HG02610 (cell line): Measurements from ENCODE around the gene TMEM266.

Source experiments
- ATAC-seq: cut with Tn5 transposase; IDR thresholded peaks from one replicate; pipeline ENCODE4 v1.9.1; 2021; ENCODE audit warnings: mild to moderate bottlenecking, moderate library complexity; ENCODE audit not compliant: unreplicated experiment

TMEM266 gene

DNA sequence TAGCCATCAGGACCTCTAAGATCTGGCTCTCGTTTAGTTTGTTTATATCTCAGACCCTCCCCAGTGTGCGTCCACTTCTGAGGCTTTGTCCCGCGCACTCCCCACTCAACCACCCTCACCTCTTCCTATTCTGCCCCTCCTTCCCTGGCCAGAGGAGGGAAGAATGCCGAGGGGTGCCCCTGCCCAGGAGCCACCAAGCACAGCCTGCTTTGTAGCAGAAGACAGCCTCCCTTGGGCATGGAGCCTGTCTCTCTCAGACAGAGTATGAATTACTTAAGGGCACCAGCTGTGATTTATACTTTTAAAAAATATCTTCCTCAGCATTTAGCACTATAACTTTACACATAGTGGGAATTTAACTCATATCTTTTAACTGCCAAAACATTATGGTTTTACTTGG lies 6.0 kb downstream of the TMEM266 start:
- ATAC-seq, result no peak

DNA sequence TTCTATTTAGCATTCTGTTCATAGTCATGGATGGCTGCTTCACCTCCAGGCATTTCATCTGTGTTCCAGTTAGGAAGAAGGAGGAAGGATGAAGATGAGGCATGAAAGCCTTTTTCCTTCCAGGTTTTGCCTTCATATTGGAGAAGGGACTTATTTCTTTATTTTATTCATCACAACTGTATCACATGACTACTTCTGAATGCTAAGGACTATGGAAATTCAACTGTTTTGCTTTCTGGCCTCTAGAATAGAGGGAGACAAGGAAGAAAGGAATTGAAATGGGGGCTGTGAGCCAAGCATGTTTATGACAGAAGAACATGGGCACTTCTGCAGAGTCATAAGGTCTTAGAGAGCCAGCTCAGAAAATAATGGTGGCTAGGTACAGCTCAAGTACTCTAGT lies 10.4 kb downstream of the TMEM266 start:
- no peak for ATAC-seq

DNA sequence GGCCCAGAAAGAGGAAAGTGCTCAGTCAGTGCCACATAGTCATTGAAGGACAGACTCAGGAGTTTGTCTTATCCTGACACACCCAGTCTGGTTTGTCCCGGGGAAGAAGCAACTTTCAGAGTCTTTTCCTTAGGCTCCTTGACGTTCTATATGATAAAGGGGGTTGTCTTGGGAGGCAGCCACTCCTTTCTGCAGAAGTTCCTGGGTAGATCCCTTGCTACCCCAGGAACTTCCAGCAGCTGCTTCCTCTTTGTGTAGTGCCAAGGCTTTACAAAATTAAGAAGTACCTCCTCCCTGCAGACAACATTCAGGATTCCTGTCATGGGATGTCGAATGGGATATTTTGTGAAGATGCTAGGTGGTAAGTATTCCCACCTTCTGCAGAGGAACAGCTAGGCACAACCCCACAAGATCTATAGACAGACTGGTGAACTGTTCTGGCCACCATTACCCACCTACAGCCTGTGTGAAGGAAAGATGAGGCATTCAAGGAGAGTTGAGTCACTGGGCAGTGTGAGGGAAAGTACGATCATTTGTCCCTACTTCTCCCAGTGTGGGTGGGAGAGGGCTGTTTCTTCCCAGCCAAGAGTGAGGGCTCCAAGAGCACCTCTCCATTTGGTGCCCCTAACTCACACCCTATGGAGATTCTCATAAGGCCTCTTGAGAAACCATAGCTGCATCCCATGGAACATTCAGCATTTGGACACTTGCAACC lies 11.3 kb downstream of the TMEM266 start:
- ATAC-seq, result no peak

DNA sequence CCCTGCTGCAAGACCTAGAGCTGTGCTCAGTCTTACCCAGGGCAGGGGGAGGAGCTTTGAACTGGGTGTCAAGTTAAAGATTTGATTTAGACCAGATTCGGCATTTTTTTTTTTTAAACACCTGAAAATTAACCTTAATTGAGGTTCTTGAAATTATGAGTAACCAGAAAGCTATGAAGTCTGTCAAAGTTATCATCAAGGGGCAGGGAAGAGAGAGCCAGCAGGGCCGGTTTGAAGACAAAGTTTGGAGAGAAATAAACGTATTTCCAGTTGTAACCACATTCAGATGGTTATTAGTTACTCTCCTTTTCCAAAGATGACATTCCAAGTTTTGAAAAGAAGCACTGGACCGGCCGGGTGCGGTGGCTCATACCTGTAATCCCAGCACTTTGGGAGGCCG lies 12.0 kb downstream of the TMEM266 start:
- no peak for ATAC-seq

DNA sequence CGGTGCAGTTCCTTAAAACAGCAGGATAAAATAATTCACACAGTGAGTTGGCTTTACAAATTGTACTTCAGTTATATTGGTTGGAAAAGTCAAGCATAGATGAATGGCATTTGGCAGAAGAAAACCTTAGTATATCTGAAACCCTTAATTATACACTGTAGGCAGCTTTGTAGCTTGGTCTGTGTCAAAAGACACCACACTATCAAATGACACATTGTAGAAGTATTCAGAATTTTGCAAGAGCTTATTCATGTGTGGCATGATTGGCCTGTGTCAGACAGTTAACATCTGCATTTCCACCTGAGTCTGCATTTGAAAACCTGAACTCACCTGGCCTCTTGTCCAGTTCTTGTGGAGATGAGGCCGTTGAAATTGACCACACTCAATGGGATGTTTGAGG lies 13.8 kb downstream of the TMEM266 start:
- ATAC-seq, result no peak

DNA sequence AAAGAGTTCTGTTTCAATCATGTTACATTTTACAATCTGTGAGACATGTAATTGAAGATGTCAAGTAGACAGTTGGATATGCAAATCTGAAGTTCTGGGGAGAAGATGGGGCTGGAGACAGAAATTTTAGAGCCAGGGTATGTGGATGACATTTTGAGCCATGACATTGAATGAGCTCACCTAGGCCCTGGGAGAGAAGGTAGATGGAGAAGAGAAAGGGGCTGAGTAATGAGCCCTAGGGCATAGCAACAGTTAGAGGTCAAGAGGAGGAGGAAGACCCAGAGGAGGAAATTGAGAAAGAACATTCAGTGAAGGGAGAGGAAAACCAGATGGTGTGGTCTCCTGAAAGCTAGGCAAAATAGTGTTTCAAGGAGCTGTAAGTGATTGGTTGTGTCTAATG lies 15.3 kb downstream of the TMEM266 start:
- ATAC-seq, result no peak

DNA sequence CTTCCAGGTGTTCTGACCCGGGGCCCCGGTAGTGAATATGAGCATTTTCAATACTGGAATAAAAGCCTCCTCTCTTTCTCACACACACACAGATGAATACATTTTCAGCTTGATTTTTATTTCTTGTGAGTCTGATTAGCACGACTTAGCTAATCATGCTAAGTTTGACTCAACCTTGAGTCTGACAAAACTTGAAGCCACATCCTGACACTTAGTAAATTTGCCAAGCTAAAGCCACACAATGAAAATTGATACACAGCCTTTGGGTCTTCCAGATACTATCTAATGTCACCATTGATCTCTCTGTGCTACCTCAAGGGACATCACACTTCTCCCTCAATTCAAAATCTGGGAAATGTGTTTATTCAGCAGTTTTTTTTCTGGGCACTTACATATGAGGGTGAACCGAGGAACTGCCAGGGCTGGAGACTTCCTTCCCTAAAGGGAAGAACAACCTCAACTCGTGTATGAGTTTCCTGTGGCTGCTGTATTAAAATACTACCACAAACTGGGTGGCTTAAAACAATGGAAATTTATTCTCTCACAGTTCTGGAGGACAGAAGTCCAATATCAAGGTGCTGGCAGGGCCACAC lies 18.6 kb downstream of the TMEM266 start:
- ATAC-seq, result no peak

DNA sequence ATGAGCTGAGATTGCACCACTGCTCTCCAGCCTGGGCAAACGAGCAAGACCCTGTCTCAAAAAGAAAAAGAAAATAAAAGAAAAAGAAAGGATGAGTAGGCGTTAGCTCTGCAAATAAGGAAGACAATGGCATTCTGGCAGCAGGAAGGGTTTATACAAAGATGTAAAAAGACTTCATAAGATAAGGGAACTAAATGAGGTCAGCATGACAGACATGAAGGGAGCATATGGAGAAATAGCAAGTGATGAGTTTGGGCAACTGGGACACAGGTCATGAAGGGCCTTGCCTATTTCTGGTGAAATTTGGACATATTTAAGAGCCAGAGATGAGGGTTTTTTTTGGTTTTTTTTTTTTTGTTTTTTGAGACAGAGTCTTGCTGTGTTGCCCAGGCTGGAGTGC lies 24.5 kb downstream of the TMEM266 start:
- ATAC-seq, result no peak

DNA sequence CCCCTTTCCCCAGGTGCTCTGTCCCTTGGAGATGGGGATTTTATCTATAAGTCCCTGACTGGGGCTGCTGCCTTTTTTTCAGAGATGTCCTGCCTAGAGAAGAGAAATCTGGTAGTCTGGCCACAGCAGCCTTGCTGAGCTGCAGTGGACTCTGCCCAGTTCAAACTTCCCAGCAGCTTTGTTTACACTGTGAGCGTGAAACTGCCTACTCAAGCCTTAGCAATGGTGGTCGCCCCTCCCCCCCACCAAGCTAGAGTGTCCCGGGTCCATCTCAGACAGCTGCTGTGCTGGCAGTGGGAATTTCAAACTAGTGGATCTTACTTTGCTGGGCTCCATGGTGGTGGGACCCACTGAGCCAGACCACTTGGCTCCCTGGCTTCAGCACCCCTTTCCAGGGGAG lies 38.9 kb downstream of the TMEM266 start:
- no peak for ATAC-seq

DNA sequence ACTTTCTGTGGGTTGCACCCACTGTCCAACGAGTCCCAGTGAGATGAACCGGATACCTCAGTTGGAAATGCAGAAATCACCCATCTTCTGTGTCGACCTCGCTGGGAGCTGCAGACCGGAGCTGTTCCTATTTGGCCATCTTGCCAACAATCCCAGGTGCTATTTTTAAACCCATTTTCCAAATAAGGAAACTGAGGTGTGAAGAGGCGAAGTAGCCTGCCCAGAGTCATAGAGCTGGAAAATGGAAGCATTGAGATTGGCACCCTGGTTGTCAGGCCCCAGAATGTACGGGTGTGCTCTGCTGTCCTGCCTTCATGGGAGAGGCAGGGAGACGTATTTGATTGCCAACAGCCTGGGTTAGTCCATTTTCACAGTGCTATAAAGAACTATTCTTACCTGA lies 39.6 kb downstream of the TMEM266 start:
- no peak for ATAC-seq

DNA sequence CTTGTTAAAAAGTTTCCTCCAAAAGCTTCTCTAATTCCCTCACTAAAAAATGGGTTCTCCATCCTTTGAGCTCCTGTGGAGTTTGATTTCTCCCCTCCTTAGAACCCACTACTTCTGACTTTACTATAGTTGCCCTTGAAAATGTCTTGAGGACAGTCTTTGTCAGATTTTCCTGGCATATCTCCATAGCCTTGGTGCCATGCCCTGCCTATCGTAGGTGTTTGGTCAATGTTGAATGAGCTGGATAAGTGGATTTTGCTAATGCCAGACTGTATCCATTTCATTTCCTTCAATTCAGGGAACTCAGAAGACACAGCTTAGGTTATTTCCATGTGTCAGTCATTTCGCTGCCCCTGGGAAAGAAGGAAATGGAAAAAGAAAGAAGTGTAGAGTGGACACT lies 40.6 kb downstream of the TMEM266 start:
- ATAC-seq, result no peak

DNA sequence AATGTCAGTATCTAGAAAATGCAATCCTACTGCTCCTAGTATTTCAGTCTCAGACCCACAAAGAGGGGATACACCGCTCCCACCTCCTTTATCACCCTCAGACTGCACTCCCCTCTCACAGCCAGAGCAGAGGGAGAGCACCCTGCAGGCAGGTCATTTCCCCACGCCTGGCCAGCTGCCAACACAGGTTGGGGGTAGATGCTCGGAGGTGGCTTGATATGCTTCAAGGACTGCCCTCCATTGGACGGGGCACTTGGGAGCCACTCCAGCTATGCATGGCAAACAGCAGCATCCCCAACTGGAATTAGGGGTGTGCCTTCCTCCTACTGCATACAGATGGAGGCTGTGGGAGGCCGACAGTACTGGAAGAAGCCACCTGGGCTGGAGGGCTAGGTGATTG lies 41.9 kb downstream of the TMEM266 start:
- ATAC-seq, result no peak

DNA sequence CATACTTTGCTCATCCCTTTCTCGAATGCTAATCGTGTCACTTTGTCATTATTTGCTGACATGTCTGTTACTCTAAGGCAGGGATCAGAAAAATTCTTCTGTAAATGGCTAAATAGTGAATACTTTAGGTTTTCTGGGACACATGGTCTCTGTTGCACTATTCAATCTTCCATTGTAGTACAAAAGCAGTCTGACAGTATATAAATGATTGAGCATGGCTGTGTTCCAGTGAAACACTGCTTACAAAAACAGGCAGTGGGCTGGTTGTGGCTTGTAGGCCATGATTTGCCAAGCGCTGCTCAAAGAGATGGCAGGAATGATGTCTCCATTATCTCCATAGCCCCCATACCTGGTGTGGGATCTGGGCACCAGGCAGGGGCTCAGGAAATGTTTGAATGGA lies 45.6 kb downstream of the TMEM266 start:
- ATAC-seq, result no peak

DNA sequence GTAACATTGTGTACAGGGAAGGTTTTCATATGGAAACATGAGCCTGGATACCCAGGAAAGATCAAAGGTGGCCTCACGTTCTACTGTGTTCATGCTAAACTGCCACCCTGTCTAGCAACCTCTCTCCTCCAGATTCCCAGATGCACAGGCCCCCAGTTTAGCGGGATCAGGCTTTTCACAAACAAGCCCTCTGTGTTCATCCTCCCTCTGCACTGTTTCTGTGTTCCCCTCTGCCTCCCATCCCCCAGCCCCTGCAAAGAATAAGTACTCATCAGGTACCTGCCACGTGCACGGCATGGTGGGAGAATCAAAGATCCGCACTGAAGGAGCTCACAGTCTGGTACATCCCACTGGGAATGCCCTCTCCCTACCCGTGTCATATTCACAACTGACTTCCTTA lies 46.1 kb downstream of the TMEM266 start:
- no peak for ATAC-seq

DNA sequence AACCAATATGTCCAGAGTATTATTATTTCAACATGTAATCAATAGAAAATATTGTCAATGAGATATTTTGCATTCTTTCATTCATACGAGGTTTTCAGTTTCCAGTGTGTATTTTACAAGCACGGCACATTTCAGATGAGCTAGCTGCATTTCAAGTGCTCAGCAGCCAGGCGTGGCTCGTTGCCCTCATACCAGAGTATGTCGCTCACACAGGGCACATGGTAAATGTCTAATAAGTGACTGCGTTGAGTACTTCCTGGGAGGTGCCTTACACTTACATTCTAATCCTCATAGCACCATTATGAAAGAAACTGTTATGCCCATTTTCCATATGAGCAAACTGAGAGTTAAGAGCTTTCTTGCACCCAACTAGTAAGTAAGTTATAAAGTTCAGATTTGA lies 47.4 kb downstream of the TMEM266 start:
- ATAC-seq, result no peak

DNA sequence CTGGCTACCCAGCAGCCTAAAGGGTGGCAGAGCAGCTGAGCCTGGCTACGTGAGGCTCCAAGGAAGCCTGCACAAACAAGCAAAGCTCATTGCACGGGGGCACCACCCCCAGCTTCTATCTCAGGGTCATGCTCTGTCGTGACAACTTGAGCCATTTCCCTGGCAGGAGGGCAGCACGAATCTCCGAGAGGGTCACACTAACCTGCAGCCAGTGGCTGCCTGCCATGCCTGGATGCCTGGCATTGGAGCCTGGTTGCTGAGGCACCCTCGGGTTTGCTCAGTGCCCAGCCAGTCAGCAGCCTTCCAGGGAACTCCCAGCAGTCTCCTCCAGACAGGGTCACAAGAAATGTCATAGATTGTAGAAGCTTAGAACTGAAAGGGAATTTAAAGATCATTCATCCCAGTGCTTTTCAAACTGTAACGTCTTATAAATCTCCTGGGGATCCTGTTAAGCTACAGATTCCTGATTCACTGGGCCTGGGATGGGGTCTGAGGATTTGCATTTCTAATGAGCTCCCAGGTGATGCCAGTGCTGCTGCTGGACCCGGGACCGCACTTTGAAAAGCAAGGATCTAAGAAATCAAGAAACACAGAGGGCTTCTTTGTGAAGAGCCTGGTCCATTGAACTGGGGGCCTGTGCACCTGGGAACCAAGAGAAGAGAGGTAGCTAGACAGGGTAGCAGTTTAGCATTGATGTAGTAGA lies 48.4 kb downstream of the TMEM266 start:
- ATAC-seq, result no peak

DNA sequence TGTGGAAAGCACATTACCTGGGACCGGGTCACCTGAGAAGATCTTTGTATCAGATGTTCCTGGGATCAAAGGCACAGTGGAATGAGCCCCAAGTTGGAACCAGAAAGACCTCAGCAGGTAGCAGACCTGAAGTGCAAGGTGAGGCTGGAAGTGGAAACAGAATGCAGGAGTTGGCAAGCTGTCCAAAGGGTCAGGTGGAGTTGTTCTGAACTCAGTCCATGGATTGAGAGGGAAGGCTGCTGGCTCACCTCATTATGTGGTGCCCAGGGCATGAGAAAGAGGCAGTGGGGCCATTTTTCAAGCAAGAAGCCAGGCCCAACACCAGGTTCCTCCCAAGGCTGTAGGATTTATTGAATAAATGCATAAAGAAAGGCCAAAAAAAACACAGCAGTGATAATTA lies 49.3 kb downstream of the TMEM266 start:
- ATAC-seq, result no peak

DNA sequence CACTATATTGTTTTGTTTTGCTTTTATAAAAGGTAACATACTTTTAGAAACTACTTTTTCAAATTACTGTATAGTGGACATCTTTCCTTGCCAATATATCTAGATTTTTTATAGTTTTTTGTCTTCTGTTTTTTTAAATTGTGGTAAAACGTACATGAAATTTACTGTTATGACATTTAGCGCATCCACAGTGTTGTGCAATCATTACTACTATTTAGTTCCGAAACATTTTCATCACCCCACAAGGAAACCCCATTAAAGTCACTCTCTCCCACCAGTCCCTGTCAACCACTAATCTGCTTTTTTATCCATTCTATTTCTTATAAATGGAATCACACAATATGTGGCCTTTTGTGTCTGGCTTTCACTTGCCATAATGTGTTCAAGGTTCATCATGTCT lies 54.8 kb downstream of the TMEM266 start:
- ATAC-seq, result no peak

DNA sequence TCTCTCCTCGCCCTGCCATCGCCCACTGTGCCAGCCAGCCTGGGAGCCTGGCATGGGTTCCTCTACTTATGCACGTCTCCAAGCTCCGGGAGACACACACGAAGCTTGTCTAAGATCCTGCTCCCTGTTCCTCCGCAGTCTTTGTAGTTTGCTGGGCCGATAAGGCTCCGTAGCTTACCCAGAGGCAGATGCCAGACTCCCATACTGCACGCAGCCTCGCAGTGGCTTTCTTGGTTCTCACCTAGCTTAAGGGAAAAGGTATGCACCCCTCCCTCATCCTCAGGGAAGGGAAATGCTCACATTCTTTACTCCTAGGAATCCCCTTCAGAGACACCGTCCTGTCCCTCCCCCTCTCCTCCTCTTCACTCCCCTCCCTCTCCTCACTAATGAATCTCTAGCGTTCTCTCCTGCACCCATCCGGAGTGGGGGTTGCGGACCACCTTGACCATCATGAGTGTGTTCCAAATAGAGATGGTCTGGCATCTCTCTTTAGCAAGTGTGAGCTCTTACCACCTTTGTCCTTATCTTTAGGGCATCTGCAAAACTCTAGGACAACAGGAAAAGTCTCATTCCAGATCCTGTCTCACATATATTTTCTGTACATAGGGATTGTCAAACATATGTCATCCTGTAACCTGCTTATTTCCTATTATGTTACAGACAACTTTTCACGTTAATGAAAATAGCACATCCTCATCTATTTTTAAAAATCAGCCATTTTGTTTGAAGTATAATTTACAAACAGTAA lies 56.5 kb downstream of the TMEM266 start:
- ATAC-seq, result no peak

DNA sequence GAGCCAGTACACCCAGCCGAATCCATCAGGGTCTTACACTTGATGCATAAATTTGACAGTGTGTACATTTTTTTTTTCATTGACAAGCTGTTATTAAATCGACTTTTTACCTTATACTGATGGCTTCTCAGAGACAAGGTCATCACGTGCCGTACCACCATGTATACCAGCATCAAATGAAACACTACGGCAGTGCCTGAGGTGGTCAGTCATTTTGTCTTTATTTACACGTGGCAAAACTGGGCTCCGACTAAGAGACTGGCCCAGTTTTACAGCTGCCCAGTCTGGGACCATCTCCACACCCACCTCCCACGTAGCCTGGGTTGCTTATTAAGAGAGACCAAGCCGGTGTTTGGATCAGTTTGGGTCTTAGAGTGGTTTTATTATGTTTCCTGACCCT lies 57.4 kb downstream of the TMEM266 start:
- ATAC-seq, result no peak

DNA sequence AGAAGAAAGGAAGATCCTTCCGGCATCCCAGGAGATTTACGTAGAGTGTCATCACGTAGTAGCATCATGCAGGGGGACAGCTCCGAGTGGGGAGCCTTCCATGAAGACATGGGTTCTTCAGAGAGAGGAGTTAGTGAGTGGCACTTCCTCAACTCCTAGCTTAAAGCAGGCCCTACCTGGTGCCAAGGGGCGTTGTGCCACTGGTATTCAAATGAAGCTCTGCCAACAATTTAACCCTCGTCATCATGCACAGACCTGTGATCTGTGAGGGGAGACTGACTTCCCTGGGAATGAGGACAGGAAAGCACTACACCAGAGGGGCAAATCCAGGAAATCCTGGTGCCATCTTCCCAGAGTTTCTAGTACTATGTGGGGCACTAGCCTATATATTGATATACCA lies 59.0 kb downstream of the TMEM266 start:
- ATAC-seq, result no peak

DNA sequence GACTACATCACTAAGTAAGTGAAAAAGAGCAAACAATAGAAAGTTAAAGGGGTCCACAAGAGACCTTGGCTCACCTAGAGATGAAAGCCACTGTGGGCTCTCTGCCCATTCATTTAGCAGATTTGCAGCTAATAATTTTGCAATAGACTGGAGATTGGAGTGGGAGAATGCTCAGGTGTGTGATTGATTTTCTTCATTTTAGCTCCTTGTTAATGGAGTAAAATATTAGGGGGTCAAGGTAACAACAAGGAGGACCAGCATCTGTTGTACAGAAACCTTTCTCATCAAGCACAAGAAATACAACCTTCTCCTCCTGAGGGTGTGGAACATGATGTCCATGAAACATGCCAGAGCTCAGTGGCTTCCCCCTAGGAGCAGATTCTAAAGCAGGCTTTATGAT lies 63.2 kb downstream of the TMEM266 start:
- ATAC-seq, result no peak
